SH-SY5Y (cell line): ENCODE data around the gene COA3.

Experiments
- GATA2 ChIP-seq: IDR thresholded peaks from 2 replicates; pipeline ENCODE4 v1.6.1; 2011; ENCODE audit warnings: mild to moderate bottlenecking, low read depth, low read length
- GATA3 ChIP-seq: IDR thresholded peaks from 2 replicates; pipeline ENCODE4 v1.6.1; 2011; ENCODE audit warnings: low read depth, mild to moderate bottlenecking, low read length, moderate library complexity

DNA sequence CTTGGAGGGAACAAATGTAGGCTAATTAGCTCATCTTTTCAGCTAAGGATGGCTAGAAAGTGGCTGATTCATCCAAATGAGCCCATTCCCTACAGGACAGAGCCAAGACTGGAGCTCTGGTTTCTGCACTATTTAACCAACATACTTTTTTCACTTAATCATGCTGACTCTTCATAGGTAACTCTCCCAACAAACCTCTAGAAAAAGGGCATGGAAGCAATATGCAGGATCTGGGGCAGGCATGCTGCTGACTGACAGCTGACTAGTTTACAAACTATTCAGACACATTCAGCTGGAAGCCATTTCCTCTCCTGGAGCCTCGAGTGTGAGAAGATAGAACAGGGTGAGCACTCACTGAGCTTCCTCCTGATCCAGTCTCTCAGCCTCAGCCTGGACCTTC, 19.4 kb upstream of the COA3 start:
- TF ChIP-seq GATA3 (no peak), GATA2 (no peak)
